ENCODE measurements around the gene SLC38A10. TPM values are rescaled to one million over a fixed set of nuclear protein-coding genes. Genes with fewer than 3 reads are reported as not detected.

SLC38A10 gene
- total and polyA plus RNA-seq, 2 of the 13 experiments (the other 11 are each of a cell fraction or from before 2014, with no cell fraction given) = 23.4 to 55.8 TPM

GRCh38 chr17:81298325-81298990 is 3.4 kb upstream of the SLC38A10 start:
- intact Hi-C loops (cut with micrococcal nuclease; ENCODE audit: unreplicated experiment) = loop anchor here (5.0 kb wide), 1 partner anchor 184 kb away; no protein-coding TSS in a partner anchor
- in situ Hi-C loops (cut with HindIII; ENCODE audit: extremely low pct_ligation_motif_present, low pct_unique_long_range_greater_than_20kb) = no loop called here
- peak; percentile 15 for FAIRE-seq

More at GRCh38 chr17:81298325-81298990, 3.4 kb upstream of the SLC38A10 start:
- H3K27me3 ChIP-seq (ENCODE audit: control insufficient read depth in 1 of 2, insufficient read depth in 2 of 2, low read length in 2 of 2) = peaks cover 3 to 37% of the 10 kb centered on the region in 2 experiments; a peak in 4 of 5 replicates
- BruUV-seq (replicated peaks) = no TSS peak
- no peak overlapping the region for H3K27ac ChIP-seq (ENCODE audit: extremely low read length, insufficient read depth, low read length)
- ChIA-PET POLR2A (interaction anchor here (1.1 kb wide), 1 partner anchor 11 kb away, joined by 4 read pairs; no protein-coding TSS in a partner anchor), CTCF (ENCODE audit: low intra/inter-chr PET ratio, low total read pairs) (no interaction called here)
- H3K4me3 ChIP-seq (replicated peaks in 1 of 3; ENCODE audit: insufficient read depth in 1 of 3, low read depth in 2 of 3, low read length in 3 of 3) = no peak overlapping the region
- H3K9ac ChIP-seq (ENCODE audit: insufficient read depth, low read depth, low read length) = no peak overlapping the region
- H2AFZ ChIP-seq (ENCODE audit: low read length) = no peak overlapping the region
- no peaks in the 10 kb centered on the region for H3K36me3 ChIP-seq (replicated peaks in 1 of 2; ENCODE audit: control insufficient read depth in 1 of 2, insufficient read depth in 2 of 2, low read length in 2 of 2)
- WGBS (ENCODE audit: low lambda C conversion rate) = 29% methylated on average over 11 of the region's 11 CpGs
- DNase-seq (ENCODE audit: low spot score) (peak; percentile 34), ATAC-seq (no peak)
- H3K9me3 ChIP-seq (ENCODE audit: low read length) = no peaks in the 10 kb centered on the region
- no peaks in the 10 kb centered on the region for H4K20me1 ChIP-seq (ENCODE audit: insufficient read depth, low read length)
- H3K4me1 ChIP-seq (ENCODE audit: insufficient read depth, low read length) = peaks cover 72% of the 10 kb centered on the region
- peak overlapping the region; percentile 34 for H3K4me2 ChIP-seq (ENCODE audit: low read depth, low read length)
- TF ChIP-seq JUN (CRISPR knock-in tag; IDR thresholded peaks at IDR 0.05) (0 out of 2 replicates have a peak, but pooled peaks have one; percentile 33), ISL2 (CRISPR knock-in tag; IDR thresholded peaks at IDR 0.05) (no peak), KMT2B (CRISPR knock-in tag; IDR thresholded peaks at IDR 0.05) (no peak), ZSCAN29 (CRISPR knock-in tag; conservative IDR thresholded peaks at IDR 0.05) (no peak), RFX3 (CRISPR knock-in tag; IDR thresholded peaks at IDR 0.05) (no peak), MYC (CRISPR knock-in tag; IDR thresholded peaks at IDR 0.05; ENCODE audit: borderline replicate concordance) (no peak), ARID2 (CRISPR knock-in tag; IDR thresholded peaks at IDR 0.05; ENCODE audit: borderline replicate concordance) (0 out of 2 replicates have a peak, but pooled peaks have one; percentile 22), ARID5B (CRISPR knock-in tag; IDR thresholded peaks at IDR 0.05) (no peak), FOXA3 (CRISPR knock-in tag; IDR thresholded peaks at IDR 0.05) (peak; percentile 19; the same call in 1 of the 2 replicates), ZNF121 (CRISPR knock-in tag; IDR thresholded peaks at IDR 0.05) (peak; percentile 49; the same call in 1 of the 2 replicates), ZFYVE20 (CRISPR knock-in tag; IDR thresholded peaks at IDR 0.05; ENCODE audit: borderline replicate concordance, low read depth) (no peak), FOXA1 (IDR thresholded peaks at IDR 0.05) (no peak), FOXA1 (CRISPR knock-in tag; IDR thresholded peaks at IDR 0.05) (0 out of 2 replicates have a peak, but pooled peaks have one; percentile 8), ZBTB43 (CRISPR knock-in tag; conservative IDR thresholded peaks at IDR 0.05) (no peak), HNF1B (CRISPR knock-in tag; IDR thresholded peaks at IDR 0.05) (no peak), NR3C1 (CRISPR knock-in tag; IDR thresholded peaks at IDR 0.05) (no peak)
- H3K79me2 ChIP-seq (ENCODE audit: insufficient read depth, low read length) = peaks cover 10% of the 10 kb centered on the region

Measured in HepG2 (cell line).